Muscle layer of colon (tissue), 2 donors: ENCODE data around the gene SLC30A1.

Experiments used
- H3K27ac ChIP-seq: one replicate; pipeline ENCODE4 v1.7.0; 2013; ENCODE audit warnings: low read depth, mild to moderate bottlenecking, low read length, moderate library complexity
- H3K27me3 ChIP-seq, 2 donors: one replicate each; pipeline ENCODE4 v1.7.0; 2013; ENCODE audit warnings: low read length in 2 of 2, mild to moderate bottlenecking in 2 of 2; ENCODE audit not compliant: insufficient read depth in 2 of 2, control insufficient read depth in 1 of 2
- H3K36me3 ChIP-seq: one replicate; pipeline ENCODE4 v1.7.0; 2013; ENCODE audit warnings: mild to moderate bottlenecking, low read length; ENCODE audit not compliant: insufficient read depth
- H3K4me1 ChIP-seq: one replicate; pipeline ENCODE4 v1.7.0; 2013; ENCODE audit warnings: mild to moderate bottlenecking, low read length; ENCODE audit not compliant: insufficient read depth
- H3K4me3 ChIP-seq, 2 donors: one replicate each; pipeline ENCODE4 v1.7.0; 2013; ENCODE audit warnings: low read length in 2 of 2, low read depth in 1 of 2, mild to moderate bottlenecking in 1 of 2, moderate library complexity in 1 of 2
- H3K9ac ChIP-seq: one replicate; pipeline ENCODE4 v1.7.0; 2013; ENCODE audit warnings: low read length
- H3K9me3 ChIP-seq: one replicate; pipeline ENCODE4 v1.7.0; 2013; ENCODE audit warnings: mild to moderate bottlenecking, low read length
- donor health status: abdominal sarcoma.
- donor health status: Adenocarcinoma of cecum.

Gene SLC30A1

GRCh38 chr1:211536606-211537005 lies 42.4 kb downstream of the SLC30A1 start:
- no peaks in the 10 kb centered on the region for H3K27me3 ChIP-seq
- no peaks in the 10 kb centered on the region for H3K4me1 ChIP-seq
- no peaks in the 10 kb centered on the region for H3K9me3 ChIP-seq
- no peak overlapping the region for H3K9ac ChIP-seq
- no peak overlapping the region for H3K4me3 ChIP-seq
- H3K36me3 ChIP-seq: no peaks in the 10 kb centered on the region
- H3K27ac ChIP-seq: no peak overlapping the region

- Histone ChIP-seq H3K9me3 (no peaks in the 10 kb centered on the region), H3K36me3 (no peaks in the 10 kb centered on the region), H3K27me3 (no peaks in the 10 kb centered on the region), H3K4me3 (no peak overlapping the region), H3K9ac (no peak overlapping the region), H3K4me1 (no peaks in the 10 kb centered on the region), H3K27ac (no peak overlapping the region)
Observed at GRCh38 chr1:211535346-211535745, 43.6 kb downstream of the SLC30A1 start.

DNA sequence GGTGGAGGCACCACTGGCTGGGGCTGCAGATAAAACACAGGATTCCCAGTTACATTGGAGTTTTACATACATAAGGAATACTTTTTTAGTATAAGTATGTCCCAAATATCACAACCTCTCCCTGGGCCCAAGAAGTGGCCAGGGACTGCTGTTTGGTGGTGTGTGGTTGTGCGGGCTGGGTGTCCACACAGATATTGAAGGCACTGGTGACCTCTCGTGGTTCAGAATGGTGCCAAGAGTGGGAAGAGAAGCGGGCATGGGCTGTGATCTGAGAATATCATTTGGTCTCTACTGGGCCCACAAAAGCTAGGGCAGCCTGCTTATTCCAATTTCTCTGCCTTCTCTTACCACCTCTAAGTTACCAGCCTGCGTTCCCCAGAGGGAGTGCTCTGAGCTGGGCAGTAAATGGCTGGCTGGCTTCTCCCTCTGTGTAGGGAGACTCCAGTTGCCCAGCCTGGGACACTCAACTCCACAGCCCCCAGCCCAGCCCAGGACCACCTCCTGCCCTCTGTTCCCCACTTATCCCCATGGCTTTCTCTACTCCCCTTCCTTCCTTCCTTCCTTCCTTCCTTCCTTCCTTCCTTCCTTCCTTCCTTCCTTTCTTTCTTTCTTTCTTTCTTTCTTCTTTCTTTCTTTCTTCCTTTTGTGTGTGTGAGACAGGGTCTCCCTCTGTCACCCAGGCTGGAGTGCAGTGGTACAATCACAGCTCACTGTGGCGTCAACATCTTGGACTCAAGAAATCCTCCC lies 44.2 kb downstream of the SLC30A1 start:
- Histone ChIP-seq H3K4me3 (no peak overlapping the region), H3K9ac (no peak overlapping the region)

GRCh38 chr1:211532088-211532444 lies 46.9 kb downstream of the SLC30A1 start:
- no peaks in the 10 kb centered on the region for H3K4me1 ChIP-seq
- H3K27ac ChIP-seq: no peak overlapping the region

More for the DNA sequence above, 44.2 kb downstream of the SLC30A1 start:
- Histone ChIP-seq H3K27ac (no peak overlapping the region), H3K4me1 (no peaks in the 10 kb centered on the region), H3K36me3 (no peaks in the 10 kb centered on the region), H3K27me3 (no peaks in the 10 kb centered on the region), H3K9me3 (no peaks in the 10 kb centered on the region)

DNA sequence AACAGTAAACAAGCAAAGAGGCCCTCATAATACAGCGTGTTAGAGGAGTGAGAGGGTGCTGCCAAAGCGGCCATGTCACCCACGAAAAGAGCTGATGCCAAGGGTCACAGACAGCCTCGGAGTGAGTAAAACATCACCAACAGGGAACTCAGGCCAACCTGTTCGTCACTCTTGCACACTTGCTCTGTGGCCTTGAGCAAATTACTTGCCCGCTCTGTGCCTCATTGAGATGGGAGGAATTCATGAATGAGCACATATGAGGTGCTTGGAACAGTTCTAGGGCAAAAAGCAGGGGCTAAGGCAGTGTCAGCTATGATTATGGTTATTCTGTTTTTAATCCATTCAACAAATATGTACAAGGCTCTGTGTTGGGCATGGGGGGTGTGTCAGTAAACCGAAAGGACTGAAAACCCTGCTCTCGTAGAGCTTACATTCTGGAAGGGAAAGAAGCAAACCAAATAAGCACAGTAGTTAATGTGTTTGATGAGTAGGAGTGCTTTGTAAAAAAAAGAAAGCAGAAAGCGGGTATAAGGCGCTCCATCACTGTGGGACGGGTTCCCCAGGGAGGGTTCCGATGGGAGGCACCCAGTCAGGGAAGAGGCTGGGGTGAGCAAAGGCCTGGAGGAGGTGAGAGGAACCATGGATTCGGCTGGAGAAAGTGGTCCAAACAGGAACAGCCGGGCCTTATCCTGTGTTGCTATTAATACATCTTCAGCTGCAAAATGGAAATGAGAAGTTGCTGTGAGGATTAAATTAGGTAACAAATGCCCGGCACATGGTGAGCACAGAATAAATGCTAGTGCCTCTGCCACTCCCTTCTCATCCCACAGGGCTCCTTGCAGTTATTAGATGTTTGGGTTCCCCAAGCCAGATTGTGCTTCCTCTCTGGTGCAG lies 47.5 kb downstream of the SLC30A1 start:
- Histone ChIP-seq H3K9me3 (no peaks in the 10 kb centered on the region), H3K36me3 (no peaks in the 10 kb centered on the region), H3K4me3 (no peak overlapping the region), H3K9ac (no peak overlapping the region), H3K27ac (no peak overlapping the region), H3K4me1 (no peaks in the 10 kb centered on the region), H3K27me3 (no peaks in the 10 kb centered on the region)

More at GRCh38 chr1:211532088-211532444, 46.9 kb downstream of the SLC30A1 start:
- no peaks in the 10 kb centered on the region for H3K9me3 ChIP-seq
- H3K9ac ChIP-seq: no peak overlapping the region
- H3K27me3 ChIP-seq: no peaks in the 10 kb centered on the region
- no peaks in the 10 kb centered on the region for H3K36me3 ChIP-seq
- no peak overlapping the region for H3K4me3 ChIP-seq

DNA sequence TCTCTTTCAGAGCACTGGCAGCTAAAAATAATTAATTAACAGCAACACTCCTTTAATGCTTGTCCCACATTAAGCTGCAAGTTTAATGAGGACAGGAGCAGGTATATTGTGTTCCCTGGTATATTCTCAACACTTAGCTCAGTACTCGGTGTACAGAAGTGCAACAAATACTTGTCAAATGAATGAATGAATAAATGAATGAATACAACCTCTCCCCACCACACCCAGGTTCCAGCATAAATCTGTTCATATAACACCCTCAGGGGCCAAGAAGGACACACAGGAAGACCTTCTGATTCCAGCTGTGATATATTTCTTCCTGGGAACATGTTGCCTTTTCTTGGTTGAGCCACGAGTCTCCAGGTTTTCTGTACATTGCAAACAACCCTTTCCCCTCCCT lies 48.9 kb downstream of the SLC30A1 start:
- H3K27ac ChIP-seq: no peak overlapping the region
- no peak overlapping the region for H3K9ac ChIP-seq
- no peaks in the 10 kb centered on the region for H3K4me1 ChIP-seq
- H3K36me3 ChIP-seq: no peaks in the 10 kb centered on the region
- no peak overlapping the region for H3K4me3 ChIP-seq
- H3K27me3 ChIP-seq: no peaks in the 10 kb centered on the region
- H3K9me3 ChIP-seq: no peaks in the 10 kb centered on the region

DNA sequence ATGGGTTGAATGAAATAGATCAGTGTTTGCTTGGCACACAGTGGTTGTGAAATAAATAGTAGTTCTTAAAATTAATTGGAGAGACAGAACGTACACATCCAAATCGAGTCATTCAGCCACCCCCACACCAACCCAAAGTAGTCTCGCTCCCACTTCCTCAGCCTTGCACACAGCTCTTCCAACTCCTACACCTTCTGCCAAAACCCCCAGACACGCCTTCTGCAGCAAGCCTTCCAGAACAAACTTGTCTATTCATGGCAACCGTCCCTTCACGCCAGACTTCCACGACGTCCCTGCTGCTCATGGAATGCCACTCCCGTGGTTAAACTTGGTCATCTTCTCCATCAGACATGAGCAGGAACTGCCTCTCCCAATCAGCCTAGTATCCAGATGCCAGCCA lies 49.5 kb downstream of the SLC30A1 start:
- no peaks in the 10 kb centered on the region for H3K36me3 ChIP-seq
- H3K4me1 ChIP-seq: no peaks in the 10 kb centered on the region
- H3K27ac ChIP-seq: no peak overlapping the region
- H3K9me3 ChIP-seq: no peaks in the 10 kb centered on the region
- no peak overlapping the region for H3K4me3 ChIP-seq
- no peaks in the 10 kb centered on the region for H3K27me3 ChIP-seq
- H3K9ac ChIP-seq: no peak overlapping the region

DNA sequence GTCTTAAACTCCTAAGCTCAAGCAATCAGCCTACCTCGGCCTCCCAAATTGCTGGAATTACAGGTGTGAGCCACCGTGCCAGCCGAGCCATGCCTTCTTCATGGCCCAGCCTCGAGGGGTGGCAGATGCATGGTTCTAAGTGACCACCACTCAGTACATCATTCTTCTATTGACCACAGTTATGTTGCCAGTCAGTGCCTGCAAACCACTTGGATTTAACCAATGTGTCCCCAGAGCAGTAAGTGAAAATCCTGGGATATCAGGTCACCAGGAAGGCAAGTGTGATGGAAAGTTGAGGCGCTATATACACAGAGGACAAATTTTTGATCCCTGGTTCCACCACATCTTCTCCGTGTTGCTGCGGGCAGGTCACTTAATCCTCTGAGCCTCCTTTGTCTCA lies 50.0 kb downstream of the SLC30A1 start:
- no peak overlapping the region for H3K27ac ChIP-seq
- no peaks in the 10 kb centered on the region for H3K27me3 ChIP-seq
- no peak overlapping the region for H3K4me3 ChIP-seq
- no peaks in the 10 kb centered on the region for H3K4me1 ChIP-seq
- no peaks in the 10 kb centered on the region for H3K36me3 ChIP-seq
- no peaks in the 10 kb centered on the region for H3K9me3 ChIP-seq
- no peak overlapping the region for H3K9ac ChIP-seq

- no peak overlapping the region for H3K4me3 ChIP-seq
- H3K27ac ChIP-seq: no peak overlapping the region
- H3K36me3 ChIP-seq: no peaks in the 10 kb centered on the region
- H3K9me3 ChIP-seq: no peaks in the 10 kb centered on the region
- no peak overlapping the region for H3K9ac ChIP-seq
- H3K27me3 ChIP-seq: no peaks in the 10 kb centered on the region
- no peaks in the 10 kb centered on the region for H3K4me1 ChIP-seq
Observed at GRCh38 chr1:211527888-211528287, 51.1 kb downstream of the SLC30A1 start.

- Histone ChIP-seq H3K27ac (no peak overlapping the region), H3K4me1 (no peaks in the 10 kb centered on the region), H3K4me3 (no peak overlapping the region), H3K36me3 (no peaks in the 10 kb centered on the region), H3K9ac (no peak overlapping the region), H3K9me3 (no peaks in the 10 kb centered on the region), H3K27me3 (no peaks in the 10 kb centered on the region)
Observed at GRCh38 chr1:211527006-211527405, 52.0 kb downstream of the SLC30A1 start.

- no peaks in the 10 kb centered on the region for H3K9me3 ChIP-seq
- H3K27ac ChIP-seq: no peak overlapping the region
- H3K4me1 ChIP-seq: no peaks in the 10 kb centered on the region
- H3K36me3 ChIP-seq: no peaks in the 10 kb centered on the region
- no peaks in the 10 kb centered on the region for H3K27me3 ChIP-seq
- H3K9ac ChIP-seq: no peak overlapping the region
- H3K4me3 ChIP-seq: no peak overlapping the region
Observed at GRCh38 chr1:211526101-211526500, 52.9 kb downstream of the SLC30A1 start.
